ENCODE measurements around the gene CDKAL1. TPM values are rescaled to one million over a fixed set of nuclear protein-coding genes. Genes with fewer than 3 reads are reported as not detected.

The CDKAL1 gene
- total and polyA plus RNA-seq, 4 donors, result 2.0 to 12.9 (median 6.7) TPM

DNA sequence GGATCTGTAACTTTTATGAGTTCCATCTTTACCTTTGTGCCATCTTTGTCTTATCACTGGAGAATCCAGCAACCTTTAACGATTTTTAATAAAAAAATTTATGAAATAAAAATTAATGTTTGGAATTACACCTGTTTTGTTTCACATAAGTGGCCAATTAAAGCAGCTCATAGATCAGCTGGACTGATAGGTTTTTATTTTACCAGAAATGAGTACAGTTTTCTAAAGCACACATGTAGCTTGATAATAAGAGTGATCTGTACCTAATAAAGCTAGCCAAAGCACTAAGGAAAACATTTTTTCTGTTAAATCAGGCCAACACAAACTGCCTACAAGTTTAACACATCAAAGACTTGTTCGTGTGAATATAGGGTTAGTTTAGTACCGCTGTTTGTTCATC, 500.1 kb downstream of the CDKAL1 start:
- Histone ChIP-seq H3K27me3 (ENCODE audit: control insufficient read depth in 4 of 4, insufficient read depth in 4 of 4, low read length in 3 of 4) (no peaks in the 10 kb centered on the region), H3K4me3 (ENCODE audit: low read depth in 1 of 3, low read length in 3 of 3) (no peak overlapping the region), H3K27ac (ENCODE audit: low read depth in 1 of 2, low read length in 2 of 2) (no peak overlapping the region), H3K4me1 (ENCODE audit: control insufficient read depth in 4 of 4, insufficient read depth in 4 of 4, low read length in 3 of 4) (no peaks in the 10 kb centered on the region), H3K36me3 (ENCODE audit: control insufficient read depth in 4 of 4, insufficient read depth in 3 of 4, low read depth in 1 of 4, low read length in 3 of 4) (no peaks in the 10 kb centered on the region), H3K9ac (ENCODE audit: low read depth in 1 of 2, low read length in 2 of 2) (no peak overlapping the region), H3K9me3 (ENCODE audit: control insufficient read depth in 4 of 4, low read length in 3 of 4) (no peaks in the 10 kb centered on the region)
- no peak for DNase-seq (ENCODE audit: low spot score)
- WGBS, result 68% methylated on average over 3 of the region's 3 CpGs
- TF ChIP-seq, protein P1, sequence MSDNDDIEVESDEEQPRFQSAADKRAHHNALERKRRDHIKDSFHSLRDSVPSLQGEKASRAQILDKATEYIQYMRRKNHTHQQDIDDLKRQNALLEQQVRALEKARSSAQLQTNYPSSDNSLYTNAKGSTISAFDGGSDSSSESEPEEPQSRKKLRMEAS (IDR thresholded peaks at IDR 0.05), result no peak
- TF ChIP-seq HNF4G (IDR thresholded peaks at IDR 0.05), result no peak
- TF ChIP-seq, protein P2, sequence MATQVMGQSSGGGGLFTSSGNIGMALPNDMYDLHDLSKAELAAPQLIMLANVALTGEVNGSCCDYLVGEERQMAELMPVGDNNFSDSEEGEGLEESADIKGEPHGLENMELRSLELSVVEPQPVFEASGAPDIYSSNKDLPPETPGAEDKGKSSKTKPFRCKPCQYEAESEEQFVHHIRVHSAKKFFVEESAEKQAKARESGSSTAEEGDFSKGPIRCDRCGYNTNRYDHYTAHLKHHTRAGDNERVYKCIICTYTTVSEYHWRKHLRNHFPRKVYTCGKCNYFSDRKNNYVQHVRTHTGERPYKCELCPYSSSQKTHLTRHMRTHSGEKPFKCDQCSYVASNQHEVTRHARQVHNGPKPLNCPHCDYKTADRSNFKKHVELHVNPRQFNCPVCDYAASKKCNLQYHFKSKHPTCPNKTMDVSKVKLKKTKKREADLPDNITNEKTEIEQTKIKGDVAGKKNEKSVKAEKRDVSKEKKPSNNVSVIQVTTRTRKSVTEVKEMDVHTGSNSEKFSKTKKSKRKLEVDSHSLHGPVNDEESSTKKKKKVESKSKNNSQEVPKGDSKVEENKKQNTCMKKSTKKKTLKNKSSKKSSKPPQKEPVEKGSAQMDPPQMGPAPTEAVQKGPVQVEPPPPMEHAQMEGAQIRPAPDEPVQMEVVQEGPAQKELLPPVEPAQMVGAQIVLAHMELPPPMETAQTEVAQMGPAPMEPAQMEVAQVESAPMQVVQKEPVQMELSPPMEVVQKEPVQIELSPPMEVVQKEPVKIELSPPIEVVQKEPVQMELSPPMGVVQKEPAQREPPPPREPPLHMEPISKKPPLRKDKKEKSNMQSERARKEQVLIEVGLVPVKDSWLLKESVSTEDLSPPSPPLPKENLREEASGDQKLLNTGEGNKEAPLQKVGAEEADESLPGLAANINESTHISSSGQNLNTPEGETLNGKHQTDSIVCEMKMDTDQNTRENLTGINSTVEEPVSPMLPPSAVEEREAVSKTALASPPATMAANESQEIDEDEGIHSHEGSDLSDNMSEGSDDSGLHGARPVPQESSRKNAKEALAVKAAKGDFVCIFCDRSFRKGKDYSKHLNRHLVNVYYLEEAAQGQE (IDR thresholded peaks at IDR 0.05), result no peak
- no peak for TF ChIP-seq FOXA2 (IDR thresholded peaks at IDR 0.05)
- TF ChIP-seq JUND (IDR thresholded peaks at IDR 0.05), result no peak
- TF ChIP-seq NR2F2 (IDR thresholded peaks at IDR 0.05), result no peak
- no peak for TF ChIP-seq TAF1 (conservative IDR thresholded peaks at IDR 0.05)
- TF ChIP-seq, protein P3, sequence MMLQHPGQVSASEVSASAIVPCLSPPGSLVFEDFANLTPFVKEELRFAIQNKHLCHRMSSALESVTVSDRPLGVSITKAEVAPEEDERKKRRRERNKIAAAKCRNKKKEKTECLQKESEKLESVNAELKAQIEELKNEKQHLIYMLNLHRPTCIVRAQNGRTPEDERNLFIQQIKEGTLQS (IDR thresholded peaks at IDR 0.05), result no peak
- TF ChIP-seq, protein P4, sequence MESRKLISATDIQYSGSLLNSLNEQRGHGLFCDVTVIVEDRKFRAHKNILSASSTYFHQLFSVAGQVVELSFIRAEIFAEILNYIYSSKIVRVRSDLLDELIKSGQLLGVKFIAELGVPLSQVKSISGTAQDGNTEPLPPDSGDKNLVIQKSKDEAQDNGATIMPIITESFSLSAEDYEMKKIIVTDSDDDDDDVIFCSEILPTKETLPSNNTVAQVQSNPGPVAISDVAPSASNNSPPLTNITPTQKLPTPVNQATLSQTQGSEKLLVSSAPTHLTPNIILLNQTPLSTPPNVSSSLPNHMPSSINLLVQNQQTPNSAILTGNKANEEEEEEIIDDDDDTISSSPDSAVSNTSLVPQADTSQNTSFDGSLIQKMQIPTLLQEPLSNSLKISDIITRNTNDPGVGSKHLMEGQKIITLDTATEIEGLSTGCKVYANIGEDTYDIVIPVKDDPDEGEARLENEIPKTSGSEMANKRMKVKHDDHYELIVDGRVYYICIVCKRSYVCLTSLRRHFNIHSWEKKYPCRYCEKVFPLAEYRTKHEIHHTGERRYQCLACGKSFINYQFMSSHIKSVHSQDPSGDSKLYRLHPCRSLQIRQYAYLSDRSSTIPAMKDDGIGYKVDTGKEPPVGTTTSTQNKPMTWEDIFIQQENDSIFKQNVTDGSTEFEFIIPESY (IDR thresholded peaks at IDR 0.05), result no peak
- no peak for TF ChIP-seq HNF4A (conservative IDR thresholded peaks at IDR 0.05)

DNA sequence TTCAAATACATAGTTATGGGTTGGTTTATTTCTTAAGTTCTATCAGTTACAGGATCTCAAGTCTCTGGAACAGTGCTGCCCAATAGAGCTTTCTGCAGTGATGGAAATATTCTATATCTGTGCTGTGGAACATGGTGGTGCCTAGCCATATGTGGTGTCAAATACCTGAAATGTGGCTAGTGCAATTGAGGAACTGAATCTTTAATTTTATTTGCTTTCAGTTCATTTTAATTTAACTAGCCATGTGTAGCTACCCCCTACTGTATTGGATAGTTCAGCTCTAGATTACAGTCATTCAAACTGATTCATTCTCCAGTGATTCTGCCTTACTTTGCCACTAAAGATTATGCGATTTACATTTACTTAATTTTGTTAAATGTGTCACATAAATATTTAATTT, 503.2 kb downstream of the CDKAL1 start:
- H3K4me3 ChIP-seq (ENCODE audit: low read depth in 1 of 3, low read length in 3 of 3), result no peak overlapping the region
- H3K9ac ChIP-seq (ENCODE audit: low read depth in 1 of 2, low read length in 2 of 2), result no peak overlapping the region
- no peaks in the 10 kb centered on the region for H3K9me3 ChIP-seq (ENCODE audit: control insufficient read depth in 4 of 4, low read length in 3 of 4)
- no peaks in the 10 kb centered on the region for H3K36me3 ChIP-seq (ENCODE audit: control insufficient read depth in 4 of 4, insufficient read depth in 3 of 4, low read depth in 1 of 4, low read length in 3 of 4)
- H3K27me3 ChIP-seq (ENCODE audit: control insufficient read depth in 4 of 4, insufficient read depth in 4 of 4, low read length in 3 of 4), result no peaks in the 10 kb centered on the region
- H3K4me1 ChIP-seq (ENCODE audit: control insufficient read depth in 4 of 4, insufficient read depth in 4 of 4, low read length in 3 of 4), result no peaks in the 10 kb centered on the region
- WGBS, result 97% methylated on average over 1 of the region's 1 CpG
- no peak overlapping the region for H3K27ac ChIP-seq (ENCODE audit: low read depth in 1 of 2, low read length in 2 of 2)
- TF ChIP-seq HNF4A (conservative IDR thresholded peaks at IDR 0.05), result no peak
- TF ChIP-seq, protein P5, sequence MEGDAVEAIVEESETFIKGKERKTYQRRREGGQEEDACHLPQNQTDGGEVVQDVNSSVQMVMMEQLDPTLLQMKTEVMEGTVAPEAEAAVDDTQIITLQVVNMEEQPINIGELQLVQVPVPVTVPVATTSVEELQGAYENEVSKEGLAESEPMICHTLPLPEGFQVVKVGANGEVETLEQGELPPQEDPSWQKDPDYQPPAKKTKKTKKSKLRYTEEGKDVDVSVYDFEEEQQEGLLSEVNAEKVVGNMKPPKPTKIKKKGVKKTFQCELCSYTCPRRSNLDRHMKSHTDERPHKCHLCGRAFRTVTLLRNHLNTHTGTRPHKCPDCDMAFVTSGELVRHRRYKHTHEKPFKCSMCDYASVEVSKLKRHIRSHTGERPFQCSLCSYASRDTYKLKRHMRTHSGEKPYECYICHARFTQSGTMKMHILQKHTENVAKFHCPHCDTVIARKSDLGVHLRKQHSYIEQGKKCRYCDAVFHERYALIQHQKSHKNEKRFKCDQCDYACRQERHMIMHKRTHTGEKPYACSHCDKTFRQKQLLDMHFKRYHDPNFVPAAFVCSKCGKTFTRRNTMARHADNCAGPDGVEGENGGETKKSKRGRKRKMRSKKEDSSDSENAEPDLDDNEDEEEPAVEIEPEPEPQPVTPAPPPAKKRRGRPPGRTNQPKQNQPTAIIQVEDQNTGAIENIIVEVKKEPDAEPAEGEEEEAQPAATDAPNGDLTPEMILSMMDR (IDR thresholded peaks at IDR 0.05; ENCODE audit: low read depth, low read length, missing input control), result no peak
- TF ChIP-seq, protein P1 (IDR thresholded peaks at IDR 0.05), result no peak
- no peak for TF ChIP-seq NR2F2 (IDR thresholded peaks at IDR 0.05)
- TF ChIP-seq RAD21 (IDR thresholded peaks at IDR 0.05), result no peak
- TF ChIP-seq RXRA (IDR thresholded peaks at IDR 0.05), result no peak
- TF ChIP-seq YY1 (IDR thresholded peaks at IDR 0.05), result no peak
- TF ChIP-seq FOXA2 (IDR thresholded peaks at IDR 0.05), result no peak
- no peak for TF ChIP-seq EGR1 (IDR thresholded peaks at IDR 0.05; ENCODE audit: low read depth in 2 of 2)
- no peak for TF ChIP-seq JUND (IDR thresholded peaks at IDR 0.05)
- TF ChIP-seq, protein P3 (IDR thresholded peaks at IDR 0.05), result no peak
- no peak for DNase-seq (ENCODE audit: low spot score)

Data from liver (tissue), 9 donors.